Glomerular visceral epithelial cell (primary cell): Measurements from ENCODE around the gene KRT80.

Source experiments
- DNase-seq: peaks from one replicate; pipeline ENCODE4 v3.0.0-alpha.2; 2016; ENCODE audit errors: extremely low spot score

The KRT80 gene

GRCh38 chr12:52137746-52138145 is 54.1 kb downstream of the KRT80 start:
- no peak for DNase-seq

GRCh38 chr12:52132754-52133161 is 59.1 kb downstream of the KRT80 start:
- no peak for DNase-seq

- no peak for DNase-seq
These were observed 61.1 kb downstream of the KRT80 start for GRCh38 chr12:52130711-52131110.

GRCh38 chr12:52127683-52128450 is 63.9 kb downstream of the KRT80 start:
- DNase-seq: no peak

- no peak for DNase-seq
These were observed 64.9 kb downstream of the KRT80 start for GRCh38 chr12:52126605-52127578.

GRCh38 chr12:52126050-52126604 is 65.7 kb downstream of the KRT80 start:
- no peak for DNase-seq

GRCh38 chr12:52125476-52125900 is 66.3 kb downstream of the KRT80 start:
- DNase-seq: no peak

- DNase-seq: no peak
These were observed 68.2 kb downstream of the KRT80 start for GRCh38 chr12:52123487-52124186.

- DNase-seq: no peak
These were observed 68.9 kb downstream of the KRT80 start for GRCh38 chr12:52122904-52123303.

- DNase-seq: no peak
These were observed 69.3 kb downstream of the KRT80 start for GRCh38 chr12:52122540-52122871.

- peak; percentile 46 for DNase-seq
These were observed 69.8 kb downstream of the KRT80 start for GRCh38 chr12:52121824-52122539.

GRCh38 chr12:52120951-52121823 is 70.6 kb downstream of the KRT80 start:
- DNase-seq: no peak

- DNase-seq: peak; percentile 53
These were observed 72.2 kb downstream of the KRT80 start for GRCh38 chr12:52119398-52120254.
